Left cardiac atrium (tissue), 4 donors: Measurements from ENCODE around the gene HSPA1A. TPM values are rescaled to one million over a fixed set of nuclear protein-coding genes. Genes with fewer than 3 reads are reported as not detected.
A peak's percentile ranks its signal among the peaks of the same experiment; 100 is the strongest.
"Not testable (repeated sequence)": the region's sequence is repeated elsewhere in the genome, so short reads cannot be mapped to it uniquely, and the experiment has no call there.

Experiments
- ATAC-seq, 2 donors: fragments of 200-7000 bp; cut with Tn5 transposase; one replicate each; pipeline ENCODE4 v1.9.1; 2020; ENCODE audit warnings: mild to moderate bottlenecking in 2 of 2, moderate library complexity in 2 of 2
- DNase-seq: peaks from one replicate; pipeline ENCODE4 v3.0.0-alpha.2; 2020
- intact Hi-C, 2 donors: fragments of 100-400 bp; cut with DNase I; formaldehyde crosslinking; loops; one replicate each; pipeline versions ENCODE4 v1.14.1 to v1.15.1; 2022 to 2023
- total RNA-seq, 2 donors: library from RNA; stranded (reverse); fragmentation: NEBNext Ultra II Directional; extraction: Animal tissue kit (Norgen Biotek cat#: 25700); gene quantifications; one replicate each; pipeline ENCODE4 v1.2.1, GENCODE V29; 2021
- donor health status: DM: no; HTN: yes; CAD: no.
- donor health status: DM: no; HTN: yes; CAD: no; lungs with severe emphysema.
- donor health status: DM: yes; HTN: yes; CAD: no.
- donor health status: Dilated cardiomyopathy.

The HSPA1A gene
- total RNA-seq, 2 donors from 2014 or later, result 197 to 288 TPM

DNA sequence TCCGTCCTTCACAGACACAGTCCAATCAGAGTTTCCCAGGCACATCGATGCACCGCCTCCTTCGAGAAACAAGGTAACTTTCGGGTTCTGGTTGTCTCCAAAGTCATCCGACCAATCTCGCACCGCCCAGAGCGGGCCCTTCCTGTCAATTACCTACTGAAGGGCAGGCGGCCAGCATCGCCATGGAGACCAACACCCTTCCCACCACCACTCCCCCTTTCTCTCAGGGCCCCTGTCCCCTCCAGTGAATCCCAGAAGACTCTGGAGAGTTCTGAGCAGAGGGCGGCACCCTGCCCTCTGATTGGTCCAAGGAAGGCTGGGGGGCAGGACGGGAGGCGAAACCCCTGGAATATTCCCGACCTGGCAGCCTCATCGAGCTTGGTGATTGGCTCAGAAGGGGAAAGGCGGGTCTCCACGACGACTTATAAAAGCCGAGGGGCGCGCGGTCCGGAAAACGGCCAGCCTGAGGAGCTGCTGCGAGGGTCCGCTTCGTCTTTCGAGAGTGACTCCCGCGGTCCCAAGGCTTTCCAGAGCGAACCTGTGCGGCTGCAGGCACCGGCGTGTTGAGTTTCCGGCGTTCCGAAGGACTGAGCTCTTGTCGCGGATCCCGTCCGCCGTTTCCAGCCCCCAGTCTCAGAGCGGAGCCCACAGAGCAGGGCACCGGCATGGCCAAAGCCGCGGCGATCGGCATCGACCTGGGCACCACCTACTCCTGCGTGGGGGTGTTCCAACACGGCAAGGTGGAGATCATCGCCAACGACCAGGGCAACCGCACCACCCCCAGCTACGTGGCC lies 12.1 kb downstream of the HSPA1A start, which contains the start of gene HSPA1B:
Gene HSPA1B, plus strand, starts transcription at position 453 of the 794 bp plus-strand sequence. Its CDS starts 213 bp downstream, at position 666.
- peak; percentile 93 to 96 for ATAC-seq
- DNase-seq, result peak; percentile 99
- intact Hi-C loops, result no loop called here

DNA sequence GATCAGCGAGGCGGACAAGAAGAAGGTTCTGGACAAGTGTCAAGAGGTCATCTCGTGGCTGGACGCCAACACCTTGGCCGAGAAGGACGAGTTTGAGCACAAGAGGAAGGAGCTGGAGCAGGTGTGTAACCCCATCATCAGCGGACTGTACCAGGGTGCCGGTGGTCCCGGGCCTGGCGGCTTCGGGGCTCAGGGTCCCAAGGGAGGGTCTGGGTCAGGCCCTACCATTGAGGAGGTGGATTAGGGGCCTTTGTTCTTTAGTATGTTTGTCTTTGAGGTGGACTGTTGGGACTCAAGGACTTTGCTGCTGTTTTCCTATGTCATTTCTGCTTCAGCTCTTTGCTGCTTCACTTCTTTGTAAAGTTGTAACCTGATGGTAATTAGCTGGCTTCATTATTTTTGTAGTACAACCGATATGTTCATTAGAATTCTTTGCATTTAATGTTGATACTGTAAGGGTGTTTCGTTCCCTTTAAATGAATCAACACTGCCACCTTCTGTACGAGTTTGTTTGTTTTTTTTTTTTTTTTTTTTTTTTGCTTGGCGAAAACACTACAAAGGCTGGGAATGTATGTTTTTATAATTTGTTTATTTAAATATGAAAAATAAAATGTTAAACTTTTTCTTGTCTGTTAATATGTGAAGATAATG lies 14.4 kb downstream of the HSPA1A start:
- DNase-seq (no peak), ATAC-seq (no peak)
- intact Hi-C loops, result loop anchor here (5.0 to 10.0 kb wide), 4 partner anchors 52 to 147 kb away; partner anchors contain the start of genes LY6G5C (in 2 of the 2), CLIC1 (in 1 of the 2) and VWA7 (in 1 of the 2)

DNA sequence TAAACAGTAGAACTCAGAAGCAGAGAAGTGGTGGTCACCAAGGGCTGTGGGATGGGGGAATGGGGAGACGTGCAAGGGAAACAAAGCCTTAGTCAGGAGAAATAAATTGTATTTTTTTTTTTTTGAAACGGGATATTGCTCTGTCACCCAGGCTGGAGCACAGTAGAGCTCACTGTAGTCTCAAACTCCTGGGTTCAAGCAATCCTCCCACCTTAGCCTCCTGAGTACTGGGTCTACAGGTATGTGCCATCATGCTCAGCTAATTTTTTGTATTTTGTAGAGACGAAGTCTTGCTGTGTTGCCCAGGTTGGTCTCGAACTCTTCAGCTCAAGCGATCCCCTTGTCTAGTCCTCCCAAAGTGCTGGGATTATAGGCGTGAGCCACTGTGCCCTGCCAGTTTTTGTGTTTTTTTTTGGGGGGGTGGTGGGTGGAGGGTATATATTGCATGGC lies 15.6 kb downstream of the HSPA1A start:
- intact Hi-C loops, result loop anchor here (5.0 to 10.0 kb wide), 4 partner anchors 54 to 149 kb away; partner anchors contain the start of genes LY6G5C (in 2 of the 2), CLIC1 (in 1 of the 2) and VWA7 (in 1 of the 2)
- DNase-seq (no peak), ATAC-seq (no peak)

DNA sequence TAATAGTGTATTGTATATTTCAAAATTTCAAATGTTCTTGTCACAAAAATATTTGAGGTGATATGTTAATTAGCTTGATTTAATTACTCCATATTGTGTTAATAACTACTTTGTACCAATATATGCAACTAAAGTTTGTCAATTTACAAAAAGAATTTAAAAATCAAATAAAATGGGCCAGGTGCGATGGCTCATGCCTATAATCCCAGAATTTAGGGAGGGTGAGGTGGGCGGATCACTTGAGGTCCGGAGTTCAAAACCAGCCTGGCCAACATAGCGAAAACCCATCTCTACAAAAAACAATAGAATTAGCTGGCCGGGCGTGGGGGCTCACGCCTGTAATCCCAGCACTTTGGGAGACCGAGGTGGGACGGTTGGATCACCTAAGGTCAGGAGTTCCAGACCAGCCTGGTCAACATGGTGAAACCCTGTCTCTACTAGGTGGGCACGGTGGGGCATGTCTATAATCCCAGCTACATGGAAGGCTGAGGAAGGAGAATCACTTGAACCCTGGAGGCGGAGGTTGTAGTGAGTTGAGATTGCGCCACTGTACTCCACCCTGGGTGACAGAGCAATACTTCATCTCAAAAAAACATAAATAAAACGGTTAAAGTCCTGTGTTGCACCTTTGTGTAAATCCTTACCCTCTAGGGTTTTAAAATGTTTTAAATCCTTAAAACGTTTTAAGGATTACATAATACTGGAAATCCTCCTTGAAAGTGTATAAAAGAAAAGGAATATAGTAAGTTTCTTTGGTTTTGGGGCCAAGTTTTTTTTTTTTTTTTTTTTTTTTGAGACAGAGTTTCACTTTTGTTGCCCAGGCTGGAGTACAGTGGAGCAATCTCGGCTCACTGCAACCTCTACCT lies 16.2 kb downstream of the HSPA1A start:
- intact Hi-C loops, result loop anchor here (5.0 to 10.0 kb wide), 4 partner anchors 54 to 149 kb away; partner anchors contain the start of genes LY6G5C (in 2 of the 2), CLIC1 (in 1 of the 2) and VWA7 (in 1 of the 2)

DNA sequence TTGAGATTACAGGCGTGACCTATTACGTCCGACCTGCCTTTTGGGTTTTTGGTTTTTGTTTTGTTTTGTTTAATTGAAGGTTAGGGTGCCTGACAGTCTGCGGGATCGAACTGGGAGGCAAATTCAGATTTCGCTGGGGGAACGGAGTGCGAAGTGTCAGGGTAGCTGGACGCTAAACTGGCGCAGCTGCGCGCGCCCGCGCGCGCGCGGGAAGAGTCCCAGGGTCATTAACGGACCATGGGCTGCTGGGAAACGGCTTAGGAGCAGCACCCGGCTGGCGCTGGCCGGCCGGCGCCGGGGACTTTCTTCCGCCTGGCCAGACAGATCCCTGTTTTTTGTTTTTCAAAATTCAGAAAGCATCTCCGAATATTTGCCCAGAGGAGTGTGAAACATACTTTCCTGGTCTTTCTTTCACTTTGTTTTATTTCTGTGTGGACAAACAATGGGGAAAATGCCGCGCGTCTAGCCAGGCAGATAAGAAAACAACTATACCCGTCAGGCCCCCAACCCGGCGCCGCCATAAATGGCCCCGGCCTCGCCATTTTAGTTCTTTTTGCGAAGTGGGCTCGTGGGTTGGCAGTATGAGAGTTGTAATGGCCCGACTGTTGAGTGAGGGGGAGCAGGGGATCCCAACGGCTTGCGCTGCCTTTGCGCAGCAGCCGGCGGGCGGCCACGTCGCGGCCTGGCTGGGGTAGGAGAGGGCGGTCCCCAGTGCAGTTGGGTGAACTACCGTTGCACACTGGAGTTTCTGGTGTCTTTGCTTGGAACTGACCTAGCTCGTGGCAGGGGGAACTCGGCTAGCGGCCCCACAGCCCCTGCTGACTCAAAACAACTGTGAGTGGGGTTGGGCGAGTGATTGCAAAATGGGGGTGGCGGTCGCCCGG lies 19.3 kb downstream of the HSPA1A start:
- intact Hi-C loops, result loop anchor here (5.0 to 10.0 kb wide), 4 partner anchors 57 to 152 kb away; partner anchors contain the start of genes LY6G5C (in 2 of the 2), CLIC1 (in 1 of the 2) and VWA7 (in 1 of the 2)

More for the DNA sequence above, 16.2 kb downstream of the HSPA1A start:
- no peak for ATAC-seq
- no peak for DNase-seq

DNA sequence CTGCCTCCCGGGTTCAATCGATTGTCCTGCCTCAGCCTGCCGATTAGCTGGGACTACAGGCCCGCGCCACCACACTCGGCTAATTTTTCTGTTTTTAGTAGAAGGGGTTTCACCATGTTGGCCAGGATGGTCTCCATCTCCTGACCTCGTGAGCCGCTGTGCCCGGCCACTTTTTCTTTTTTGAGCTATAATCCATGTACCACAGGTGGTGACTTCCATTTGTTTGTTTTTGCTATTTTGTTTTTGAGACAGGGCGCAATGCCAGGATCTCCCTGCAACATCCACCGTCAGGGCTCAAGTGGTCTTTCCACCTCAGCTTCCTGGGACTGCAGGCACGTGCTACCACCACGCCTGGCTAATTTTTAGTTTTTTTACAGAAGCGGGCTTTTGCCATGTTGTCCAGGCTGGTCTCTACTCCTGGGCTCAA lies 20.7 kb downstream of the HSPA1A start:
- DNase-seq (no peak), ATAC-seq (no peak)
- intact Hi-C loops, result loop anchor here (10.0 kb wide), 2 partner anchors 101 to 151 kb away; partner anchors contain the start of genes CLIC1 (in 1 of the 2) and LY6G5C (in 1 of the 2)

More for the DNA sequence above, 19.3 kb downstream of the HSPA1A start:
- ATAC-seq (peak; percentile 90 to 93), DNase-seq (peak; percentile 92)

DNA sequence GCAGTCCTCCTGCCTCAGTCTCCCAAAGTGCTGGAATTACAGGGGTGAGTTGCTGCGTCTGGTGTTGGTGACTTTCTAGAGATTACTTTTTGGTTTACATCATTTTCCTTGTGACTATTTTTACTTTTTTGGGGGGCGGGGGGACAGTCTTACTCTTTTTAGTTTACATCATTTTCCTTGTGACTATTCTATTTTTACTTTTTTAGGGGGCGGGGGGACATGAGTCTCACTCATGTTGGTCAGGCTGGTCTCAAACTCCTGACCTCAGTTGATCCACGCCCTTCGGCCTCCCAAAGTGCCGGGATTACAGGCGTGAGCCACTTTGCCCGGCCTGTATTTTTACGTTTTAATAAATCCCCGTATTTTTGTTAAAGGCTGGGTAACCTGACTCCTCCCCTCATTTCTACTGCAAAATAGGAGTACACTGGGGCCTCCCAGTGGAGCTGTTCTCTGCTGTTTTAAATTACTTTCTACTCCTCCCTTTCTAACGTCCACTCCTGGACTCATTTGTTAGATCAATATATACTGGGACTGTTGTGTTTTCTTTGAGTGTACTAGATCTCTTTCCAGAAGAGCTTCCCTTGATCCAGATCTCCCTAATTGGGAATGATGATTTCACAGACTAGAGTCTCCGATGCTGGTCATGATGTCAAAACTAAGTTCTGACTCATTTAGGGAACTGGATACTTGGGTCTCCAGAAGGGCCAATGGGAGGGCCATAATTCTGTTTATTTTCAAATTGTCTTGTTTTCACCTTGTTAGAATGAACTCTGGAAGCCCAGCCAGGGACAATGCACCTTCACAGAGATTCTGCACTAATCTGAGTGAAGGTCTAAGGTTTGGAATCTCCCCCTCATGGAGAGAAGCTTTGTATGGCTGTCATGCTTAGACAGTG lies 21.4 kb downstream of the HSPA1A start:
- intact Hi-C loops, result loop anchor here (10.0 kb wide), 2 partner anchors 102 to 152 kb away; partner anchors contain the start of genes CLIC1 (in 1 of the 2) and LY6G5C (in 1 of the 2)
- ATAC-seq (no peak), DNase-seq (no peak)

DNA sequence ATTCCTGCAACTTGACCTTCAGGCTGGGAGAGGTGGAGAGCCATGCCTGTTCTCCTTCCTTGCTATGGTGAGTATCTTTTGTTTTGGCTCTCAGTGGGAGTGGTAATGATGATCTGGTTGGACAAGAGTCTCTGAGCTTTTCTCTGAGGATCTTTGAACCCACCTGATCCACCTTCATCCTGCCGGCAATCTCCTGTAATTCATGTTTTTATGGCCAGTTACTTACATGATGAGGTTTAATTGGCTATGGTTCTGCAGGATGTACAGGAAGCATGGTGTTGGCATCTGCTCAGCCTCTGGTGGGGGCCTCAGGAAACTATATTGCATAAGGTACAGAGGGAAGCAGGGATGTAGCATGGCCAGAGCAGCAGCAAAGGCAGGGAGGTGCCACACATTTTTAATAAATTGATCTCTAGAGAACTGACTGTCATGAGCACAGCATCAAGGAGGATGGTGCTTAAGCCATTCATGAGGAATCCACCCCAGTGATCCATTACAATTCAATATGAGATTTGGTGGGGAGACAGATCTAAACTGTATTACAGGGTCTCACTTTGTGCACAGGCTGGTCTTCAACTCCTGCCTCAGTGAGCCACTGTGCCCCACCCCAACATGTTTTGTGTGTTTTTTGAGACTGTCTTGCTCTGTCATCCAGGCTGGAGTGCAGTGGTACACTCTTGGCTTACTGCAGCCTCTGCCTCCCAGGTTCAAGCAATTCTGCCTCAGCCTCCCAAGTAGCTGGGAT lies 22.2 kb downstream of the HSPA1A start:
- DNase-seq (no peak), ATAC-seq (no peak)
- intact Hi-C loops, result loop anchor here (10.0 kb wide), 2 partner anchors 103 to 153 kb away; partner anchors contain the start of genes CLIC1 (in 1 of the 2) and LY6G5C (in 1 of the 2)

DNA sequence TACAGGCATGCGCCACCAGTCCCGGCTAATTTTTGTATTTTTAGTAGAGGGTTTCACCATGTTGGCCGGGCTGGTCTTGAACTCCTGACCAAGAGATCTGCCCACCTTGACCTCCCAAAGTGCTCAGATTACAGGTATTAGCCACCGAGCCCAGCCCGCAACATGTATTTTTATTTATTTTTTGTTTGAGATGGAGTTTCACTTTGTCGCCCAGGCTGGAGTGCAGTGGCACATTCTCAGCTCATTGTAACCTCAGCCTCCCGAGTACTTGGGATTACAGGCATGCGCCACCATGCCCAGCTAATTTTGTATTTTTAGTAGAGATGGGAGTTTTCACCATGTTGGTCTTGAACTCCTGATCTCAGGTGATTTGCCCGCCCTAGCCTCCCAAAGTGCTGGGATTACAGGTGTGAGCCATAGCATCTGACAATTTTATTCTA lies 22.8 kb downstream of the HSPA1A start:
- intact Hi-C loops, result loop anchor here (10.0 kb wide), 2 partner anchors 103 to 153 kb away; partner anchors contain the start of genes CLIC1 (in 1 of the 2) and LY6G5C (in 1 of the 2)
- not testable (repeated sequence) for ATAC-seq, DNase-seq

DNA sequence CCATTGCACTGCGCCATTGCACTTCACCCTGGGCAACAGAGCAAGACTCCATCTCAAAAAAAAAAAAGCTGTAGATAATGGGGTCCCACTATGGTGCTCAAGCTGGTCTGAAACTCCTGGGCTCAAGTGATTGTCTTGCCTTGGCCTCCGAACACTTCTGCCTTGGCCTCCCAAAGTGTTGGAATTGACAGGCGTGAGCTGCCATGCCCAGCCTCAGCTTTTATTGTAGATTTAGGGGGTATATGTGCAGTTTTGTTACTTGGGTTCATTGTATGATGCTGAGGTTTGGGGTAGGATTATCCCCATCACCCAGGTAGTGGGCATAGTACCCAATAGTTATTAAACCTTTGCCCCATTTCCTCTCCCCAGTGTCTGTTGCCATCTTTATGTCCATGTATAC lies 23.6 kb downstream of the HSPA1A start:
- DNase-seq, result no peak
- ATAC-seq, result no peak
- intact Hi-C loops, result loop anchor here (10.0 kb wide), 2 partner anchors 104 to 154 kb away; partner anchors contain the start of genes CLIC1 (in 1 of the 2) and LY6G5C (in 1 of the 2)

DNA sequence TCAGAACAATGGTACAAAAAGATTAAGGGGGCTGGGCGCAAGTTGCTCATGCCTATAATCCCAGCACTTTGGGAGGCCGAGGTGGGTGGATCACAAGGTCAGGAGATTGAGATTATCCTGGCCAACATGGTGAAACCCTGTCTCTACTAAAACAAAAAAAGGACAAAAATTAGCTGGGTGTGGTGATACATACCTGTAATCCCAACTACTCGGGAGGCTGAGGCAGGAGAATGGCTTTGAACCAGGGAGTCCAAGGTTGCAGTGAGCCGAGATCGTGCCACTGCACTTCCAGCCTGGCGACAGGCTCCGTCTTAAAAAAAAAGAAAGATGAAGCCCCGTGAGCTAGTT lies 24.4 kb downstream of the HSPA1A start:
- ATAC-seq, DNase-seq: not testable (repeated sequence)
- intact Hi-C loops, result loop anchor here (10.0 kb wide), 2 partner anchors 105 to 155 kb away; partner anchors contain the start of genes CLIC1 (in 1 of the 2) and LY6G5C (in 1 of the 2)

DNA sequence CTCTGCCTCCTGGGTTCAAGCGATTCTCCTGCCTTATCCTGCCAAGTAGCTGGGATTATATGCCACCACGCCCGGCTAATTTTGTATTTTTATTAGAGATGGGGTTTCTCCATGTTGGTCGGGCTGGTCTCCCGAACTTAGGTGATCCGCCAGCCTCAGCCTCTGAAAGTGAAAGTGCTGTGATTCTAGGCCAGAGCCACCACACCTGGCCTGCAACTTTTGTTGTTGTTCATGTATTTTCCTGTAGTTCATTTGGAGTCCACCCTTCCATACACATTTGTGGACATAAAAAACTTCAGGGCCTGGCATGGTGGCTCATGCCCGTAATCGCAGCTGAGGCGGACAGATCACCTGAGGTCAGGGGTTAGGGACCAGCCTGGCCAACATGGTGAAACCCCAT lies 26.7 kb downstream of the HSPA1A start:
- no peak for DNase-seq
- ATAC-seq, result no peak
- intact Hi-C loops, result no loop called here

DNA sequence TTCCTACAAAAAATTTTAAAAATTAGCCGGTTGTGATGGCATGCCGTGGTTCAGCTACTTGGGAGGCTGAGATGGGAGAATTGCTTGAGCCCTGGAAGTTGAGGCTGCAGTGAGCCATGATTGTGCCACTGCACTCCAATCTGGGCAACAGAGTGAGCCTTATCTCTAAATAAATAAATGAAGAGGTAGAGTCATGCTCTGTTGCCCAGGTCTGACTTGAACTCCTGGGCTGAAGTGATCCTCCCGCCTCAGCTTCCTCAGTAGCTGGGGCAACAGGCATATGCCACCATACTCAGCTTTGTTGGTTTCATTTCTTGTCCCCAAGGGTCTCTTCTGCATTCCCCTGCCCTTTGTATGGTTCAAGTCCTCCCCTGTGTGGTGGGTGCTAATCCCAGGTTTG lies 29.2 kb downstream of the HSPA1A start:
- ATAC-seq (no peak), DNase-seq (no peak)
- intact Hi-C loops, result no loop called here

DNA sequence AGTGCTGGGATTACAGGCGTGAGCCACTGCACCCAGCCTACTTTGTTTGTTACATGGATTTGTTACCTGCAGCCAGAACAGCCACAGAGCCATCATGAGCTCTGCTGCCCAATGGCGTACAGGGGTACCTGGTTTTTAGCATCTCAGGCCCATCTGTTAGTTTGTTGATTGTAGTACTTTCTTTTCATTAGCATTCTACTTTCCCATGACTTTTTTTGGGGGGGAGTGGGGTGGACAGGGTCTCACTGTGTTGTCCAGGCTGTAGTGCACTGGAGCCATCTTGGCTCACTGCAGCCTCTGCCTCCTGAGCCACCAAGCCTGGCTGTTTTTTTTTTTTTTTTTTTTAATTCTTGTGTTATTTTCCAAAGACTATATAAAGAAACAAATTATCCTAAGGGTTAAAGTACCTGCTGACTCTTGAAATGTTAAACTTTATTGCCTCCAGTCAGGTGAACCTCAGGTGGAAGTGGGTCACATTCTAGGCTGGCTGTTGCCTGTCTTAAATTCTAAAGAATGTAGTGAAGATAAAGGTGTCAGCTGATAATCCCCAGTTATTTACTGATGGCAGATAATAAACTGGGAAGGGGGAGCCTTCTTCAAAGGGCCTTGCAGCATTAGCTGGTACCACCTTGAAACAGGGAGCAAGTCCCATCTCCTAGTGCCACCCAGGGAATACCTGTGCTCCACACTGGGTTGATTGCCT lies 32.1 kb downstream of the HSPA1A start:
- no peak for ATAC-seq
- intact Hi-C loops, result no loop called here
- DNase-seq, result no peak
